Measurements from ENCODE around the gene LYST. TPM values are rescaled to one million over a fixed set of nuclear protein-coding genes. Genes with fewer than 3 reads are reported as not detected.
A peak's percentile ranks its signal among the peaks of the same experiment; 100 is the strongest.
"Not testable (repeated sequence)": the region's sequence is repeated elsewhere in the genome, so short reads cannot be mapped to it uniquely, and the experiment has no call there.

The LYST gene
- total RNA-seq, 1 donor = 88.9 TPM

GRCh38 chr1:235628316-235629005 lies 238.2 kb downstream of the LYST start:
- no peak for DNase-seq (ENCODE audit: low read depth)
- no peak for TF ChIP-seq CTCF (IDR thresholded peaks at IDR 0.05; ENCODE audit: insufficient read depth, low read depth, low read length)

GRCh38 chr1:235625831-235626230 lies 240.9 kb downstream of the LYST start:
- no peak for TF ChIP-seq CTCF (IDR thresholded peaks at IDR 0.05; ENCODE audit: insufficient read depth, low read depth, low read length)
- no peak overlapping the region for H3K4me3 ChIP-seq (ENCODE audit: low read depth, low read length)
- DNase-seq (ENCODE audit: low read depth) = no peak

More at GRCh38 chr1:235628316-235629005, 238.2 kb downstream of the LYST start:
- no peak overlapping the region for H3K4me3 ChIP-seq (ENCODE audit: low read depth, low read length)

- H3K4me3 ChIP-seq (ENCODE audit: low read depth, low read length) = no peak overlapping the region
- no peak for DNase-seq (ENCODE audit: low read depth)
- no peak for TF ChIP-seq CTCF (IDR thresholded peaks at IDR 0.05; ENCODE audit: insufficient read depth, low read depth, low read length)
These were observed 241.4 kb downstream of the LYST start for GRCh38 chr1:235625340-235625739.

GRCh38 chr1:235624721-235625333 lies 241.9 kb downstream of the LYST start:
- no peak for TF ChIP-seq CTCF (IDR thresholded peaks at IDR 0.05; ENCODE audit: insufficient read depth, low read depth, low read length)
- DNase-seq (ENCODE audit: low read depth) = peak; percentile 67
- H3K4me3 ChIP-seq (ENCODE audit: low read depth, low read length) = no peak overlapping the region

- no peak overlapping the region for H3K4me3 ChIP-seq (ENCODE audit: low read depth, low read length)
- DNase-seq (ENCODE audit: low read depth) = no peak
- no peak for TF ChIP-seq CTCF (IDR thresholded peaks at IDR 0.05; ENCODE audit: insufficient read depth, low read depth, low read length)
These were observed 243.5 kb downstream of the LYST start for GRCh38 chr1:235622936-235623779.

- not testable (repeated sequence) for H3K4me3 ChIP-seq (ENCODE audit: low read depth, low read length)
- DNase-seq (ENCODE audit: low read depth) = peak; percentile 16
These were observed 247.6 kb downstream of the LYST start for GRCh38 chr1:235619149-235619548.

- TF ChIP-seq CTCF (IDR thresholded peaks at IDR 0.05; ENCODE audit: insufficient read depth, low read depth, low read length) = peak; percentile 67
- H3K4me3 ChIP-seq (ENCODE audit: low read depth, low read length) = no peak overlapping the region
- DNase-seq (ENCODE audit: low read depth) = peak; percentile 49
These were observed 248.9 kb downstream of the LYST start for GRCh38 chr1:235617808-235618207.

Data from fibroblast of villous mesenchyme (primary cell).